SK-N-SH treated with all-trans-retinoic acid at 6 μM for 48 hours (cell line): Measurements from ENCODE around the gene IL1B.

ENCODE experiments used
- ATAC-seq: fragments of 200-7000 bp; cut with Tn5 transposase; 3 replicates; pipeline ENCODE4 v1.9.1; 2020; ENCODE audit warnings: mild to moderate bottlenecking, moderate library complexity
- ARNTL ChIP-seq: fragments of 450-650 bp; formaldehyde crosslinking; IDR thresholded peaks from 2 replicates; pipeline ENCODE4 v1.5.0; 2020; ENCODE audit warnings: low read depth, mild to moderate bottlenecking, moderate library complexity, borderline replicate concordance
- BACH2 ChIP-seq: fragments of 250-450 bp; sonication (Bioruptor Pico); IDR thresholded peaks from 2 replicates; pipeline ENCODE4 v1.9.0; 2021; ENCODE audit warnings: mild to moderate bottlenecking, borderline replicate concordance
- CREB5 ChIP-seq: fragments of 250-450 bp; sonication (Bioruptor Pico); IDR thresholded peaks from 2 replicates; pipeline ENCODE4 v1.5.1; 2020; ENCODE audit warnings: low read depth, mild to moderate bottlenecking, moderate library complexity
- CSDC2 ChIP-seq: fragments of 250-450 bp; sonication (Bioruptor Pico); IDR thresholded peaks from 2 replicates; pipeline ENCODE4 v1.5.0; 2020; ENCODE audit warnings: mild to moderate bottlenecking, moderate library complexity
- ESRRG ChIP-seq: fragments of 250-450 bp; sonication (Bioruptor Pico); IDR thresholded peaks from 2 replicates; pipeline ENCODE4 v1.6.1; 2021; ENCODE audit warnings: mild to moderate bottlenecking
- GLIS3 ChIP-seq: fragments of 250-450 bp; sonication (Bioruptor Pico); IDR thresholded peaks from 2 replicates; pipeline ENCODE4 v1.5.0; 2020; ENCODE audit warnings: mild to moderate bottlenecking, moderate library complexity
- ISL1 ChIP-seq: fragments of 250-450 bp; sonication (Bioruptor Pico); IDR thresholded peaks from 2 replicates; pipeline ENCODE4 v2.1.2; 2022; ENCODE audit warnings: mild to moderate bottlenecking, moderate library complexity
- OSR1 ChIP-seq: fragments of 250-450 bp; sonication (Bioruptor Pico); IDR thresholded peaks from 2 replicates; pipeline ENCODE4 v1.8.0; 2022; ENCODE audit warnings: moderate library complexity, mild to moderate bottlenecking, inconsistent platforms
- POU6F1 ChIP-seq: fragments of 250-450 bp; sonication (Bioruptor Pico); IDR thresholded peaks from 2 replicates; pipeline ENCODE4 v1.8.0; 2021; ENCODE audit warnings: low read depth, mild to moderate bottlenecking, moderate library complexity, borderline replicate concordance
- PPARA ChIP-seq: fragments of 250-450 bp; sonication (Bioruptor Pico); IDR thresholded peaks from 2 replicates; pipeline ENCODE4 v1.5.0; 2020; ENCODE audit warnings: mild to moderate bottlenecking, borderline replicate concordance
- SNAI2 ChIP-seq: fragments of 250-450 bp; sonication (Bioruptor Pico); IDR thresholded peaks from 2 replicates; pipeline ENCODE4 v1.5.0; 2020; ENCODE audit warnings: mild to moderate bottlenecking, moderate library complexity
- TCF4 ChIP-seq: fragments of 250-450 bp; sonication (Bioruptor Pico); IDR thresholded peaks from 2 replicates; pipeline ENCODE4 v1.8.0; 2021; ENCODE audit warnings: mild to moderate bottlenecking, moderate library complexity, borderline replicate concordance
- TOX ChIP-seq: fragments of 250-450 bp; sonication (Bioruptor Pico); IDR thresholded peaks from 2 replicates; pipeline ENCODE4 v1.8.0; 2021; ENCODE audit warnings: mild to moderate bottlenecking, moderate library complexity, borderline replicate concordance
- TSHZ2 ChIP-seq: fragments of 250-450 bp; sonication (Bioruptor Pico); IDR thresholded peaks from 2 replicates; pipeline ENCODE4 v1.5.0; 2020; ENCODE audit warnings: mild to moderate bottlenecking, moderate library complexity
- ZFP3 ChIP-seq: fragments of 250-450 bp; sonication (Bioruptor Pico); IDR thresholded peaks from 2 replicates; pipeline ENCODE4 v1.5.0; 2020; ENCODE audit warnings: mild to moderate bottlenecking, moderate library complexity
- ZFP30 ChIP-seq: fragments of 450-650 bp; formaldehyde crosslinking; IDR thresholded peaks from 2 replicates; pipeline ENCODE4 v1.5.0; 2022; ENCODE audit warnings: mild to moderate bottlenecking, moderate library complexity
- ZNF565 ChIP-seq: fragments of 450-650 bp; formaldehyde crosslinking; conservative IDR thresholded peaks from 2 replicates; pipeline ENCODE4 v1.5.0; 2020; ENCODE audit warnings: low read depth, mild to moderate bottlenecking, moderate library complexity
- ZNF70 ChIP-seq: fragments of 450-650 bp; formaldehyde crosslinking; IDR thresholded peaks from 2 replicates; pipeline ENCODE4 v1.5.0; 2020; ENCODE audit warnings: mild to moderate bottlenecking, moderate library complexity
- ZNF8 ChIP-seq: fragments of 450-650 bp; formaldehyde crosslinking; IDR thresholded peaks from 2 replicates; pipeline ENCODE4 v1.5.0; 2020; ENCODE audit warnings: mild to moderate bottlenecking, moderate library complexity

Gene IL1B

GRCh38 chr2:112818094-112818902, 18.3 kb downstream of the IL1B start:
- ATAC-seq: no peak
- TF ChIP-seq POU6F1 (CRISPR knock-in tag) (no peak), PPARA (CRISPR knock-in tag) (no peak), ESRRG (CRISPR knock-in tag) (no peak), ZNF70 (CRISPR knock-in tag) (no peak), ARNTL (no peak), ZFP3 (CRISPR knock-in tag) (no peak), CSDC2 (CRISPR knock-in tag) (no peak), ZNF8 (CRISPR knock-in tag) (no peak), OSR1 (CRISPR knock-in tag) (no peak), ZNF565 (CRISPR knock-in tag) (no peak), TCF4 (no peak), SNAI2 (CRISPR knock-in tag) (no peak), TOX (CRISPR knock-in tag) (no peak), CREB5 (CRISPR knock-in tag) (no peak), GLIS3 (CRISPR knock-in tag) (no peak), ZFP30 (CRISPR knock-in tag) (no peak), BACH2 (CRISPR knock-in tag) (no peak), TSHZ2 (CRISPR knock-in tag) (no peak), ISL1 (no peak)

- TF ChIP-seq OSR1 (CRISPR knock-in tag): no peak
Measured at GRCh38 chr2:112817082-112817689, 19.4 kb downstream of the IL1B start.

GRCh38 chr2:112814278-112814677, 22.3 kb downstream of the IL1B start:
- ATAC-seq: peak; percentile 47; the same call in 1 of the 3 replicates
- no peak for TF ChIP-seq ZNF8 (CRISPR knock-in tag)
- no peak for TF ChIP-seq CREB5 (CRISPR knock-in tag)
- no peak for TF ChIP-seq GLIS3 (CRISPR knock-in tag)
- TF ChIP-seq TOX (CRISPR knock-in tag): no peak
- TF ChIP-seq ZFP3 (CRISPR knock-in tag): no peak
- no peak for TF ChIP-seq ZNF565 (CRISPR knock-in tag)
- no peak for TF ChIP-seq POU6F1 (CRISPR knock-in tag)
- TF ChIP-seq BACH2 (CRISPR knock-in tag): no peak
- no peak for TF ChIP-seq SNAI2 (CRISPR knock-in tag)

More at GRCh38 chr2:112817082-112817689, 19.4 kb downstream of the IL1B start:
- no peak for ATAC-seq
